Mesendoderm (in vitro differentiated cells): Measurements from ENCODE around the gene CDCP1.
A peak's percentile ranks its signal among the peaks of the same experiment; 100 is the strongest.

Source experiments
- DNase-seq: peaks from one replicate; pipeline ENCODE4 v3.0.0; 2013
- H2AK5ac ChIP-seq: 2 replicates; pipeline ENCODE4 v1.6.1; 2013; ENCODE audit warnings: low read length, inconsistent platforms
- H2BK120ac ChIP-seq: 2 replicates; pipeline ENCODE4 v1.6.1; 2013; ENCODE audit warnings: low read depth, mild to moderate bottlenecking, low read length, moderate library complexity, mixed read lengths
- H2BK15ac ChIP-seq: replicated peaks from 2 replicates; pipeline ENCODE4 v1.6.1; 2013; ENCODE audit warnings: low read depth, mild to moderate bottlenecking, moderate library complexity
- H2BK5ac ChIP-seq: 2 replicates; pipeline ENCODE4 v1.6.1; 2013; ENCODE audit warnings: low read length, inconsistent platforms
- H3K18ac ChIP-seq: 2 replicates; pipeline ENCODE4 v1.6.1; 2013; ENCODE audit warnings: mild to moderate bottlenecking, low read length, mixed read lengths
- H3K23ac ChIP-seq: one replicate; pipeline ENCODE4 v1.6.1; 2013; ENCODE audit warnings: low read length
- H3K27ac ChIP-seq: 2 replicates; pipeline ENCODE4 v1.5.1; 2013; ENCODE audit warnings: low read depth, mild to moderate bottlenecking, inconsistent platforms, low read length, moderate library complexity
- H3K27me3 ChIP-seq: 2 replicates; pipeline ENCODE4 v1.6.1; 2013; ENCODE audit warnings: low read length, control low read depth, mild to moderate bottlenecking, inconsistent platforms; ENCODE audit not compliant: insufficient read depth, poor library complexity
- H3K36me3 ChIP-seq: 2 replicates; pipeline ENCODE4 v1.6.1; 2013; ENCODE audit warnings: low read length, inconsistent platforms; ENCODE audit not compliant: control insufficient read depth, insufficient read depth
- H3K4ac ChIP-seq: one replicate; pipeline ENCODE4 v1.6.1; 2013; ENCODE audit warnings: low read depth, mild to moderate bottlenecking, low read length, moderate library complexity
- H3K4me1 ChIP-seq: 2 replicates; pipeline ENCODE4 v1.6.1; 2013; ENCODE audit warnings: low read depth, low read length, inconsistent platforms; ENCODE audit not compliant: control insufficient read depth
- H3K4me2 ChIP-seq: 2 replicates; pipeline ENCODE4 v1.6.1; 2013; ENCODE audit warnings: low read length
- H3K4me3 ChIP-seq: 2 replicates; pipeline ENCODE4 v1.5.1; 2013; ENCODE audit warnings: mild to moderate bottlenecking, low read length
- H3K56ac ChIP-seq: one replicate; pipeline ENCODE4 v1.6.1; 2013; ENCODE audit warnings: low read length
- H3K79me1 ChIP-seq: 2 replicates; pipeline ENCODE4 v1.6.1; 2013; ENCODE audit warnings: low read length, inconsistent platforms
- H3K79me2 ChIP-seq: 2 replicates; pipeline ENCODE4 v1.6.1; 2013; ENCODE audit warnings: mild to moderate bottlenecking, low read length; ENCODE audit not compliant: control insufficient read depth, insufficient read depth
- H3K9ac ChIP-seq: 2 replicates; pipeline ENCODE4 v1.6.1; 2013; ENCODE audit warnings: low read length, inconsistent platforms
- H4K5ac ChIP-seq: one replicate; pipeline ENCODE4 v1.6.1; 2013; ENCODE audit warnings: low read length
- H4K8ac ChIP-seq: one replicate; pipeline ENCODE4 v1.6.1; 2013; ENCODE audit warnings: low read depth, mild to moderate bottlenecking, control low read depth, low read length, moderate library complexity
- WGBS: extraction: QIAGEN DNeasy Blood & Tissue Kit; methylation state at CpG from one replicate; pipeline ENCODE4 v1.1.7; 2013; ENCODE audit warnings: low lambda C conversion rate, missing lambda C conversion rate; ENCODE audit not compliant: insufficient coverage; ENCODE audit errors: extremely low coverage; 5-methylcytosine and 5-hydroxymethylcytosine counted together

The CDCP1 gene

GRCh38 chr3:45169125-45169904, 23.1 kb upstream of the CDCP1 start:
- Histone ChIP-seq H3K56ac (no peak overlapping the region), H3K36me3 (no peaks in the 10 kb centered on the region), H3K79me1 (no peaks in the 10 kb centered on the region), H3K23ac (no peak overlapping the region), H3K4me3 (no peak overlapping the region), H3K27ac (no peak overlapping the region), H3K18ac (no peak overlapping the region), H3K9ac (no peak overlapping the region), H2AK5ac (no peak overlapping the region), H2BK15ac (no peak overlapping the region), H4K5ac (no peak overlapping the region), H3K4me2 (no peak overlapping the region), H2BK5ac (no peak overlapping the region), H2BK120ac (no peak overlapping the region), H3K27me3 (no peaks in the 10 kb centered on the region), H3K4ac (no peak overlapping the region), H4K8ac (no peak overlapping the region), H3K4me1 (peaks cover 6% of the 10 kb centered on the region), H3K79me2 (no peaks in the 10 kb centered on the region)
- DNase-seq = no peak
- no CpG with 5 or more reads among the region's 12 CpGs for WGBS

DNA sequence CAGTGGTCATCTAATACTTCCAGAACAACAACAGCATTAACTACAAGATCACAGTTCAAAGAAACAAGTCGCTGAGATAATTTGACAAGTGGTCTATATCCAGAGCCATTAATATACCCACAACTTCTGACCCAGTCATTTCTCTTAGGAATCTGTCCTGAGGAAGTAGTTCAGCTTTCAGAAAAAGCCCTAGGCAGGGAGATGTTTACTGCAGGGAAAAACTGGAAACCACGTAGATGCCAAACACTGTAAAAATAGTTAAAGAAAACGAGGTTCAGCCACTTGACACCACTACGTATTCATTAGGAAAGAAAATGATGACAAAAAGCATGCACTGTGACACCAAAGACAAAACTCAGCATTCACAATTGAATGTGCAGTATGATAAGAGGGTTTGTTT, 22.3 kb upstream of the CDCP1 start:
- no peak overlapping the region for H3K27ac ChIP-seq
- peaks cover 6% of the 10 kb centered on the region for H3K4me1 ChIP-seq
- DNase-seq = no peak
- no peak overlapping the region for H2AK5ac ChIP-seq
- H3K36me3 ChIP-seq = no peaks in the 10 kb centered on the region
- H3K79me1 ChIP-seq = no peaks in the 10 kb centered on the region
- H3K27me3 ChIP-seq = no peaks in the 10 kb centered on the region
- H3K56ac ChIP-seq = no peak overlapping the region
- H4K5ac ChIP-seq = no peak overlapping the region
- no peak overlapping the region for H3K4me3 ChIP-seq
- WGBS = no CpG with 5 or more reads among the region's 4 CpGs
- no peak overlapping the region for H2BK120ac ChIP-seq
- no peak overlapping the region for H3K4ac ChIP-seq
- H4K8ac ChIP-seq = no peak overlapping the region
- H2BK15ac ChIP-seq = no peak overlapping the region
- no peak overlapping the region for H3K4me2 ChIP-seq
- no peak overlapping the region for H3K23ac ChIP-seq
- H3K18ac ChIP-seq = no peak overlapping the region
- no peak overlapping the region for H3K9ac ChIP-seq
- no peak overlapping the region for H2BK5ac ChIP-seq
- H3K79me2 ChIP-seq = no peaks in the 10 kb centered on the region

DNA sequence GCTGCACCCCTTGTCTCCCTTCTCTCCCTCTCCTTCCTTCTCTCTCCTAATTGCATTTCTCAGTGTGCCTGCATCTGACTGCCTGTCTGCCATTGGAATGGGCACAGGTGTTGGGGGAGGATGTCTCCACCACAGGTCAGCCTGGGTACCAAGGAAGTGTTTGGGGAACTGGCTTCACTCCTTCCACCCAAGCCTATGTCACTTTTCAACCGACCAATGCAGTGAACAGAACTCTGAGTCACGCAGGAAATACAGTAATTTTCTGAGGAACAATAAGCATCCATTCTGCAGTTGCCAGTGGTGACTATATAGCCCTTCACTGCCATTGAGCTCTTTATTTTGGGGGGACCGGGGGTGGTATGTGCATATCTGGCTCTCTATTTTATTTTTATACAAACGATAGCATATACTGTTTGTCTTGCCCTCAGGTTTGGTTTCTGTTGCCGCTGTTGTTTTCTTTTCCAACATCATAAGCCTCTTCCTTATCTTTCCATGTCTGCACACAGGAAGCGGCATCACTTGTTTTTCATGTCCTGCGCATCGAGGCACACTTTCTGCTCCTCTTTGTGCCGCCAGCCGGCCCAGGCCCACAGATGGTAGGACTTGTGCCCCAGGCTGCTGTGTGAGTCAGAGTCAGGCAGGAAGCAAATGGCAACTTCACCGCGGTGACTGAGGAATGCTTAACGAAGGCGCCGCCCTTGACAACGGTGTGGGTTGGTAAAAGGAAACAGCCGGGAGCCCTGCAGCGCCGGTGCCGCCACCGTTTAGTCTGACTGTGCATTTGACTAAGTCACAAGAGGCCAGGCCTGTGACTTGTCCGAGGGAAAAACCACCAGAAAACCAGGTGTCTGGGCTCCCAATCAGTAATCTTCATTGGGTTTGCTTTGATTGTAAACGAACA, 21.1 kb upstream of the CDCP1 start:
- H3K9ac ChIP-seq = no peak overlapping the region
- no peak overlapping the region for H3K18ac ChIP-seq
- WGBS = no CpG with 5 or more reads among the region's 23 CpGs
- no peak overlapping the region for H3K4me3 ChIP-seq
- no peaks in the 10 kb centered on the region for H3K79me1 ChIP-seq
- peak; percentile 99 for DNase-seq
- no peak overlapping the region for H2BK15ac ChIP-seq
- H3K4ac ChIP-seq = peak overlapping the region; percentile 28
- no peak overlapping the region for H2BK120ac ChIP-seq
- H4K8ac ChIP-seq = no peak overlapping the region
- peak overlapping the region; percentile 78 for H3K56ac ChIP-seq
- H2AK5ac ChIP-seq = no peak overlapping the region
- H2BK5ac ChIP-seq = peak overlapping the region; percentile 54
- no peak overlapping the region for H3K27ac ChIP-seq
- peaks cover 6% of the 10 kb centered on the region for H3K4me1 ChIP-seq
- H3K36me3 ChIP-seq = no peaks in the 10 kb centered on the region
- H3K79me2 ChIP-seq = no peaks in the 10 kb centered on the region
- no peak overlapping the region for H3K4me2 ChIP-seq
- H3K23ac ChIP-seq = no peak overlapping the region
- H3K27me3 ChIP-seq = no peaks in the 10 kb centered on the region
- H4K5ac ChIP-seq = no peak overlapping the region

- Histone ChIP-seq H3K23ac (no peak overlapping the region), H2AK5ac (no peak overlapping the region), H3K27me3 (no peaks in the 10 kb centered on the region), H3K4me3 (no peak overlapping the region), H2BK120ac (no peak overlapping the region), H3K79me2 (no peaks in the 10 kb centered on the region), H3K79me1 (no peaks in the 10 kb centered on the region), H3K9ac (no peak overlapping the region), H4K8ac (no peak overlapping the region), H3K27ac (no peak overlapping the region), H3K4me1 (peaks cover 6% of the 10 kb centered on the region), H3K4me2 (no peak overlapping the region), H3K18ac (peak overlapping the region; percentile 10), H2BK15ac (no peak overlapping the region), H2BK5ac (no peak overlapping the region), H3K36me3 (no peaks in the 10 kb centered on the region), H3K4ac (no peak overlapping the region), H3K56ac (no peak overlapping the region), H4K5ac (no peak overlapping the region)
- DNase-seq = no peak
- WGBS = no CpG with 5 or more reads among the region's 3 CpGs
Observed at GRCh38 chr3:45166321-45166879, 20.2 kb upstream of the CDCP1 start.

DNA sequence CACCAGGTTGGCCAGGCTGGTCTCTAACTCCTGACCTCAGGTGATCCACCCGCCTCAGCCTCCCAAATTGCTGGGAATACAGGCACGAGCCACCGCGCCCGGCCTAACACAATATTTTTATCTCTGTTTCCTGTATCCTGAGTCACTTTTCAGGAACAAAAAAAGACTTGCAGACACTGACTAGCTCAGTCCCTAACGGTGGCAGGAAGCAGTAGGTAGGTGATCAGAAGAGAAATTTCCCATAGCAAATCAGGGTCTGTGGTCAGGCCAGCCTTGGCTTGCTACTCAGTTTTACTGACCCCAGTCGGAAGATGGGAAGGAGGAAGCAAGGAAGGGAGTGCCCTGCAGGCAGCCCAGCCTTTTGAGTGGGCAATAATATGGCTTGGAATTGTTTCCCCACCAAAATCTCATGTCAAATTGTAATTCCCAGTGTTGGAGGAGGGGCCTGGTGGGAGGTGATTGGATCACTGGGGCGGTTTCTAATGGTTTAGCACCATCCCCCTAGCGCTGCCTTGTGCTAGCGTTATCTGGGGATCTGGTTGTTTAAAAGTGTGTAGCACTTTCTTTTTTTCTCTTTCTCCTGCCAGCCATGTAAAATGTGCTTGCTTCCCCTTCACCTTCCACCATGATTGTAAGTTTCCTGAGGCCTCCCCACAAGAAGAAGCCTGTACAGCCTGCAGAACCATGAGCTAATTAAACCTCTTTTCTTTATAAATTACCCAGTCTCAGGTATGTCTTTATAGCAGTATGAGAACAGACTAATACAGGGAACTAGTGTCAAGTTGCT, 19.5 kb upstream of the CDCP1 start:
- H3K4ac ChIP-seq = no peak overlapping the region
- no peak overlapping the region for H2BK120ac ChIP-seq
- H3K18ac ChIP-seq = no peak overlapping the region
- no peak overlapping the region for H2AK5ac ChIP-seq
- H3K23ac ChIP-seq = no peak overlapping the region
- H4K5ac ChIP-seq = no peak overlapping the region
- H3K4me1 ChIP-seq = peaks cover 6% of the 10 kb centered on the region
- H3K36me3 ChIP-seq = no peaks in the 10 kb centered on the region
- no peak overlapping the region for H2BK5ac ChIP-seq
- H3K56ac ChIP-seq = no peak overlapping the region
- no peaks in the 10 kb centered on the region for H3K27me3 ChIP-seq
- no peak overlapping the region for H3K9ac ChIP-seq
- DNase-seq = no peak
- no peaks in the 10 kb centered on the region for H3K79me1 ChIP-seq
- no peak overlapping the region for H3K4me2 ChIP-seq
- H3K4me3 ChIP-seq = no peak overlapping the region
- no CpG with 5 or more reads among the region's 10 CpGs for WGBS
- H2BK15ac ChIP-seq = no peak overlapping the region
- no peak overlapping the region for H4K8ac ChIP-seq
- H3K27ac ChIP-seq = no peak overlapping the region
- H3K79me2 ChIP-seq = no peaks in the 10 kb centered on the region
